Activated CD4-positive, CD25-positive, alpha-beta regulatory T cell treated with anti-CD3 and anti-CD28 coated beads, Interleukin-2, amount 50 U/mL, for 16 hours (primary cell): Measurements from ENCODE around the gene BAHCC1.
A peak's percentile ranks its signal among the peaks of the same experiment; 100 is the strongest.

Experiments used
- DNase-seq: peaks from one replicate; pipeline ENCODE4 v3.0.0-alpha.2; 2020; ENCODE audit warnings: low read depth, low spot score

BAHCC1 gene

GRCh38 chr17:81398176-81398831, 3.0 kb downstream of the BAHCC1 start:
- no peak for DNase-seq

DNA sequence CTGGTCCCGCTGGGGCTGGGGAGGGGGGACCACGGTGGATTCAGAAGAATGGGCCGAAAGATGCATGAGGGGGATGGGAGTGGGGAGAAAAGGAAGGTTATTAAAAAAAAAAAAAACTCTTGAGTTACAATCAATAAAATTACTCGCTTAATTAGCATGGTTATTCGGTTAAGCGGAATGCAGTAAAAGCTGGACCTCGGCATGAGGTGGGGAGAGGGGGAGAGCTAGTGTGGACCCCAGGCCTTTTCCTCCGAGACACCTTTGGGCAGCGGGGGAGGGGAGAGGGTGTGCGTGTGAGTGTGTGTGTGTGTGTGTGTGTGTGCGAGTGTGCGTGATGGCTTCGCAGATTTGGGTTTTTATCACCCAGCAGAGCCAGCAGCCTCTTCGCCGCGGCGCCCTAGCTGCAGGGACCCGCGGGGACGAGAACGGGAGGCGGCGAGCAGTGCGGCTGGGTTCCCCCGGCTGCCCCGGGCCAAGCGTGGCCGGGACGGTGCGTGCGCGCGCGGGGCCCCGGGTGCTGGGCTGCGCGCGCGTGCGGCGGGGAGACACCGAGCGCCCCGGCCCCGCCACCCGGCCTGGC, 3.7 kb downstream of the BAHCC1 start:
- DNase-seq: no peak

DNA sequence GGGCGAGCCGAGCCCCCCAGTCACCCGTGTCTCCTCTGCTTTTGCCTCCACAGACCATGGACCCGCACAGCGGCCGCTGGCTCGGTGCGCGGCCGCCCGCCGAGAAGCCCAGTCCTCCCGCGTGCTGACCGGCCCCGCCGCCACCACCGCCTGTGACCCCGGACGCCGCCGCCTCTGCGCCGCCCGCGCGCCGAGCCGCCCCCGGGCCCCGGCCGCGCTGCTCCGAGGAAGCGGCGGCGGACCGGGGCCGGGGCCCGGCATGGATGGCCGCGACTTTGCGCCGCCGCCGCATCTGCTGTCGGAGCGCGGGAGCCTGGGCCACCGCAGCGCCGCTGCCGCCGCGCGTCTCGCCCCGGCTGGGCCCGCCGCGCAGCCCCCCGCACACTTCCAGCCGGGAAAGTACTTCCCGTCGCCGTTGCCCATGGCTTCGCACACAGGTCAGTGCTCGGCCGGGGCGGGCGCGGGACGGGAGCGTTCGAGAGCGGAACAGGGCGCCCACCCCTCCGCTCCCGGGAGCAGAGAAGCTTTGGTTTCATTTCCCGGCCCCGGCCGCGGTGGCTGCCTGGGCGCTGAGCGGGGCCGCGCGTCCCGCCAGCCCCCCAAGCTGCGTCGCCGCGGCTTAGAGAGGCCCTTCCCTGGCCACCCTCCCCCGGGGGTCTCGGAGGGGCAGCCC, 4.4 kb downstream of the BAHCC1 start:
- DNase-seq: no peak

DNA sequence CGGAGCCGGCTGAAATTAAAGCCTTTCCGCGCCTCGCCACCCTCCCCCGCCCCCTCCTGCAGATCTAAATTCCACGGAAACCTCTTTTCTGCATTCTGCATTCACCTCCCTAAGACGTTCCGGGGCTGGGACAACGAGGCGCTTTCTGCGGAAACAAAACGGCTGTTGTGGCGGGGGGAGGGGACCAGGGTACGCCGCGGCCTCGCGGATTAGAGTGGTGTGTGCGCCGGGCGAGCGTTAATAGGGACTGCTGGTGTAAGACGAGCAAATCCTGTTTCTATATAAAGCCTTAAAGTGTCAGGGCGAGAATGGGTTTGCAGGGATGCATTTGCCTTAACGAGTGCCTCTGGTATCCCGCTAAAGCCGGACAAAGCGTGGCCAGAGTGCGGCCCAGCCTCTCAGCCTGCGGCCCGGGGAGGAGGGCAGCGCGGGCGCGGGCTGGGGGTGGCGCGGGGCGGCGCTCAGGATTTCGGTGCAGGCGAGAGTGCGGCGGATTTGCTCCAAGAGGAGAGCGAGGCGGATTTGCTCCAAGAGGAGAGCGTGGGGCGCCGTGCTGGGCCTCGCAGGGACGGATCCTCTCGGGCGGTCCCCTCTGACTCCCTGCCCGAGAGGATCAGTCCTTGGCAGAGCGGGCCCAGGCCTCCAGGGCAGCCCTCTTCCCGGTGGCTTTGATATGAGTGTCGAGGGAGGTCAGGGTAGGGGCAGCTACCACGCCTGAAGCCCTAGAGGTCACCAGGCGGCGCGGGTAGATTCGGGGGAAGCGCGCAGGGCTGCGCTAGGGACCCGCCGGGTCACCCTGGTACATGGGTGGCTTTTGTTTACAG, 5.1 kb downstream of the BAHCC1 start:
- DNase-seq: no peak

DNA sequence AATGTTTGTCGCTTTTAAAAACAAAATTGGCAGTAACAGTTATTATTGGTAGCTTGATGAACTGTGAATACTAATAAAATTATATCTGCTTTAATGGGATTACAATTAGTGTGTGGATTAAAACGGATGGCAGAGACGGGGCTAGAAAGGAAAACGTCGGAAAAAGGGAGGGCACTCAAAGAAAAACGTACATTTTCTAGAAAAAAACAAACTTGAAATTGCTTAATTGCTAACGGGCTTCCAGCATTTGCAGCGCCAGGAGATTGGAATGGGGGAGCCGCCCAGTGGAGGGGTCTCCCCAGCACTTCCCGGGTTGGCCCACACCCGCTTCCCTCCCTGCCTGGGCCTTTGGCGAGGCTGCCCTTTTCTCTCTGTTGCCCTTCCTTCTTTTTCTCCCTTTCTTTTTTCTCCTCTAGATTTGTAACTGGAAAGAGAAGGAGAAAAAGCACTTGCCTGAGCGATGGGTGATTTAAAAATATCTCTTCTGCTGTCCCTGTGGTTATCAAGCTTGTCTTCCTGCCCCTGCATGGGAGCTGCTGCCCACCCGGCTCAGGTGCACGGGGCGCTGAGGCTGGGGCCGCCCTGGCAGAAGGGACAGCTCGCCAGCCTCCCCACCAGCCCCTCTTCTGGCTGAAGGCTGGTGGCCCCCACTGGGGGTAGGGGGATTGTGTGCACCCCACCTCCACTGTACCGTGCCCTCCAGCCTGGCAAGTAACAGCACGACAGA, 5.9 kb downstream of the BAHCC1 start:
- DNase-seq: no peak

- no peak for DNase-seq
Observed at GRCh38 chr17:81401723-81402529, 6.7 kb downstream of the BAHCC1 start.

DNA sequence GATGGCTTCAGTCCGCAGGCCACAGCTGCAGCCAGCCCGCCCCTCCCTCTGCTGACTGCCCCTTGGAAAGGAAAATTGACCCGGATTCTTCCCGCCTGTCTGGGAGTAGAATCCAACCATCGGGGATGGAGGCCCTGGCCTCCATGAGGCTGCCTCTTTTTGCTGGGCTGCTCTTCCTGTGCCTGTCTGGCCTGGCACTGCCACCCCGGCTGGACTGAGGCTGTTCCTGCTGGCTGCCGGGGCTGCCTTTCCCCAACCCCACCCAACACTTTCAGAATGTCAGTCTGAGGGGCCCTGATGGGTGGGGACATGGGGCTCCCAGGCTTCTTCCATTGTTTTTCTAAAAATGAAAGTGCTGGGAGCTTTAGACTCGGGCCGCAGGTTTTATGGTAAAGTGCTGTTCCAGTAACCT, 7.3 kb downstream of the BAHCC1 start:
- no peak for DNase-seq

DNA sequence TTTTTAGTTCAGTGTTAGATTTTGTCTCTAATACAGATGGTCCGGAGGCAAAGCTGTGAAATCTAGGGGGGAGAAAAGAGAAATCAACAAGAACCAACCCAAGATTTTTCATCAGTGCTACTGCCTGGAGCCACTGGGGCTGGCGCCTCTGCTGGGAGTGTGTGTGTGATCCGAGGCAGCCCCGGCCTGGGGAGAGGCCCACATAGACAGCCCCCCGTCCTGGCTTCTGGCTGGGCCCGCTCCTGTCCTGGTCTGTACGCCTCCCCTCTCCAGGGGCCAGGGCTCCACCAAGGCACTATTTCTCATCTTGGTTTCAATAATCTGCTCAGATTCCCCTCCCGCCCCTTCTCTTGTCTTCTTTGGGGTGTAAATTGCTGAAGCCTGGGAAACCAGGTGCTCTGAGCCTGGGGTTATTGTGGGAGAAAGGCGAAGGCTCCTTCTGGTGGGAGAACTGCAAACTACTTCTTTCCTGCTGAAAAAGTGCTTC, 7.8 kb downstream of the BAHCC1 start:
- no peak for DNase-seq

- DNase-seq: no peak
Observed at GRCh38 chr17:81403671-81404534, 8.6 kb downstream of the BAHCC1 start.

- no peak for DNase-seq
Observed at GRCh38 chr17:81404558-81405165, 9.4 kb downstream of the BAHCC1 start.

DNA sequence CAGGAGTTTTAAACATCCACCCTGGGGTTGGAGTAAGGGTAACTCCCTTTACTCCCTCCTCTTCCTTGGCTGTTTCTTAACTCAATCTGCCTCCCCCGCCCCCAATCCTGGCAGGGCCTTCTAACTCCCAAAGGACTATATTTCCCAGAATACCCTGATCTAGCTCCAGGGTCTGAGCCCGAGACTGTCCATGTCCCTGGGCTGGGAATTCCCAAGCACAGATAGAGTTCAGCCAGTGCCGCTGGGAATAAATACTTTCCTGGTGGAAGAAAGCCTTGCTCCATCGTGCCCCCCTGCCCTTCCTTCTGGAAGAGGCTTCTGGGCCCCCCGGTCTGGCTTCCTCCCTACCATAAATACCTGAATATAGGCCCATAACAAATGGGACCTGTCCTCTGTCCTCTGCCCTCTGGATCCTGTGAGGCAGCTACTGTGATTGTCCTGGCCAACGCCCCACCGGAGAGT, 10.2 kb downstream of the BAHCC1 start:
- no peak for DNase-seq

GRCh38 chr17:81406117-81406953, 11.1 kb downstream of the BAHCC1 start:
- no peak for DNase-seq

DNA sequence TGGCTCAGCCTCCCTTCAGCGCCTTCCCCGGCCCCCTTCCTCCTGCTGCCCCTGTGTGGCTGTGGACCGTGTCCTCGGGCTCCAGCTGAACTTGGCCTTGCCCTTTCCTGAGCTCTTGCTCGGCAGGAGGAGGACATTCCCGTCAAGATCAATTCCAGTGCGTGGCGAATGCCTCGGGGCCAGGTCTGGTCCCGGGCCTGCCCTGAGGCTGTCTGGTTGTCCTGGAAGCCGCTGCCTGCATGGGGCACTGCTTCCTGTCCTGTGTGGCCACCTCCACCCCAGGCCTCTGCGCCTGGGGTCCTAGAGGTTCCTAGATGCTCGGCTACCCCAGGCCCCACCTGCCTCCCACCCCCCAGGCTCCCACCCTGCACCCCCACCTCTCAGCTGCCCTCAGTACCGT, 12.8 kb downstream of the BAHCC1 start:
- DNase-seq: no peak

- DNase-seq: no peak
Observed at GRCh38 chr17:81409190-81409935, 14.1 kb downstream of the BAHCC1 start.

DNA sequence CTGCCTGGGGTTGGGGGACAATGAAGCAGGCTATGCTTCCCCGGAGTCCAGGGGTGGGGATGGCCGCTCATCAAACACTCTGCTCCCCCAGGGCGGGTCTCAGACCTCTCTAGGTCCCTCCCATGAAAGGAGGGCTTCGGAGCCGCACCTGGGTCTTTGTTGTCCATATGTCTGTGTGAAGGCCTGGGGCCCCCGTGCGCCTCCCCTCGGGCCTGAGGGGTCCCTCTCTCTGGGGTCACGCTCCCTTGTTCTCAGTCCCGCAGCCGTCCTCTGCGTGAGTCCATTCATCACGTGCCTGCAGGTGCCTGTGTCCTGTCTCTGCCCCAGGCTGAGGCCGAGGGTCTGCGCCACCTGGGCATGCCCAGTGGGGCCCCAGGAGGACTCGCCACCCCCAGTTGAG, 15.6 kb downstream of the BAHCC1 start:
- DNase-seq: no peak

GRCh38 chr17:81411305-81411704, 16.0 kb downstream of the BAHCC1 start:
- DNase-seq: no peak

GRCh38 chr17:81412490-81413093, 17.3 kb downstream of the BAHCC1 start:
- peak; percentile 17 for DNase-seq
